Measurements from ENCODE around the gene NPHS1. TPM values are rescaled to one million over a fixed set of nuclear protein-coding genes. Genes with fewer than 3 reads are reported as not detected.
A peak's percentile ranks its signal among the peaks of the same experiment; 100 is the strongest.

NPHS1 gene
- total RNA-seq, 3 donors from 2014 or later (not counting 1 experiment from before 2014, with no cell fraction given) = 0.93 TPM; not detected in 2

DNA sequence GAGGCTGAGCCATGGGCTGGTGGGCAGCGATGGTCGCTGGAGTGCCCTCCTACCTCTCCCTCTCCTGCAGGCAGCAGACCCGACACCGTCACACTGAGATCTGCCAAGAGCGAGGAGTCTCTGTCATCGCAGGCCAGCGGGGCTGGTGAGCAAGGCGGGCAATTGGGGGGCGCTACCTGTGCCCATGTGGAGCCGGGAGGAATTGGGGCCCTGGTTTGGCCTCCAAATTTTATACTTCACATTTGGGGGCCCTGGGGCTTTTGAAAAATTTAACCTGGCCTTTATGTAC lies 67.0 kb downstream of the NPHS1 start:
- over 99% methylated on average over 10 of the region's 10 CpGs for WGBS (ENCODE audit: insufficient coverage)
- no peak overlapping the region for H3K27ac ChIP-seq (ENCODE audit: low read length)
- no peaks in the 10 kb centered on the region for H3K9me3 Mint-ChIP-seq
- no peak overlapping the region for H3K27ac Mint-ChIP-seq
- TF ChIP-seq, protein P1, sequence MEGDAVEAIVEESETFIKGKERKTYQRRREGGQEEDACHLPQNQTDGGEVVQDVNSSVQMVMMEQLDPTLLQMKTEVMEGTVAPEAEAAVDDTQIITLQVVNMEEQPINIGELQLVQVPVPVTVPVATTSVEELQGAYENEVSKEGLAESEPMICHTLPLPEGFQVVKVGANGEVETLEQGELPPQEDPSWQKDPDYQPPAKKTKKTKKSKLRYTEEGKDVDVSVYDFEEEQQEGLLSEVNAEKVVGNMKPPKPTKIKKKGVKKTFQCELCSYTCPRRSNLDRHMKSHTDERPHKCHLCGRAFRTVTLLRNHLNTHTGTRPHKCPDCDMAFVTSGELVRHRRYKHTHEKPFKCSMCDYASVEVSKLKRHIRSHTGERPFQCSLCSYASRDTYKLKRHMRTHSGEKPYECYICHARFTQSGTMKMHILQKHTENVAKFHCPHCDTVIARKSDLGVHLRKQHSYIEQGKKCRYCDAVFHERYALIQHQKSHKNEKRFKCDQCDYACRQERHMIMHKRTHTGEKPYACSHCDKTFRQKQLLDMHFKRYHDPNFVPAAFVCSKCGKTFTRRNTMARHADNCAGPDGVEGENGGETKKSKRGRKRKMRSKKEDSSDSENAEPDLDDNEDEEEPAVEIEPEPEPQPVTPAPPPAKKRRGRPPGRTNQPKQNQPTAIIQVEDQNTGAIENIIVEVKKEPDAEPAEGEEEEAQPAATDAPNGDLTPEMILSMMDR (IDR thresholded peaks at IDR 0.05) = no peak
- no peaks in the 10 kb centered on the region for H3K27me3 ChIP-seq (ENCODE audit: control insufficient read depth, insufficient read depth, low read length)
- peaks cover 5% of the 10 kb centered on the region for H3K36me3 ChIP-seq (ENCODE audit: control insufficient read depth, insufficient read depth, low read length)
- no peaks in the 10 kb centered on the region for H3K4me1 ChIP-seq (ENCODE audit: control insufficient read depth, insufficient read depth, low read length)
- intact Hi-C loops (cut with micrococcal nuclease) = no loop called here
- no peak overlapping the region for H3K4me3 Mint-ChIP-seq
- DNase-seq (no peak), ATAC-seq (no peak)
- H3K4me3 ChIP-seq (ENCODE audit: low read length) = no peak overlapping the region
- no peaks in the 10 kb centered on the region for H3K36me3 Mint-ChIP-seq
- no peaks in the 10 kb centered on the region for H3K27me3 Mint-ChIP-seq (ENCODE audit: low read depth in 2 of 2)
- no peaks in the 10 kb centered on the region for H3K9me3 ChIP-seq (ENCODE audit: control insufficient read depth, insufficient read depth, low read length)
- peaks cover 7 to 10% of the 10 kb centered on the region in 2 donors for H3K4me1 Mint-ChIP-seq

DNA sequence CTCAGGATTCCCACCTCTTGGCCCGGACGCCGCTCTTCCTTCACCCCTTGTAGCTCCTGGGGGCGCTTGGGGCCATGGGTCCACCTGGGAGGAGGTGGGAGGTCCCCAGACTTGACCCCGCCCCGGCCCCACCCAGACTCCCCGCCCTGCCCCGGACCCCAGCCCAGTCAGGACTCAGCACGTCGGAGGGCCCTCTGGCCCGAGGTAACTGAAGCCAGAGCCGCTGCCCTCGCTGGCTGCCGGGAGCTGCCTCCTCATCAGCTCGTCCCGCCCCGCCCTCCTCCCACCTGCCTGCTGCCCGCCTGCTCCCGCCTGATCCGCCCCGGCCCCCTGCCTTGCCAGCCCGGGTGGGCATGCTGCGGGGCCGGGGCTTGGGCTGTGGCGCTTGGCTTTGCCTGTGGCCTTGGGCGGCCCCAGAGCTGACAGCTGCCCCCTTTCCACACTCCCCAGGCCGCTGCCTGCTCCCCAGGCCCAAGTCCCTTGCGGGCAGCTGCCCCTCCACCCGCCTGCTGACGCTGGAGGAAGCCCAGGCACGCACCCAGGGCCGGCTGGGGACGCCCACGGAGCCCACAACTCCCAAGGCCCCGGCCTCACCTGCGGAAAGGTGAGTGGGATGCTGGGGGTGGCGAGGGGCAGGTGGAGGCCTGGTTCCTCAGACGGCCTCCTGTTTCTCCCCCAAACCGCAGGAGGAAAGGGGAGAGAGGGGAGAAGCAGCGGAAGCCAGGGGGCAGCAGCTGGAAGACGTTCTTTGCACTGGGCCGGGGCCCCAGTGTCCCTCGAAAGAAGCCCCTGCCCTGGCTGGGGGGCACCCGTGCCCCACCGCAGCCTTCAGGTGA lies 67.6 kb downstream of the NPHS1 start:
- H3K27ac Mint-ChIP-seq = no peak overlapping the region
- no peaks in the 10 kb centered on the region for H3K9me3 ChIP-seq (ENCODE audit: control insufficient read depth, insufficient read depth, low read length)
- DNase-seq (no peak), ATAC-seq (no peak)
- H3K27me3 Mint-ChIP-seq (ENCODE audit: low read depth in 2 of 2) = no peaks in the 10 kb centered on the region
- no peak overlapping the region for H3K27ac ChIP-seq (ENCODE audit: low read length)
- WGBS (ENCODE audit: insufficient coverage) = 92% methylated on average over 45 of the region's 45 CpGs
- peaks cover 5% of the 10 kb centered on the region for H3K36me3 ChIP-seq (ENCODE audit: control insufficient read depth, insufficient read depth, low read length)
- no peaks in the 10 kb centered on the region for H3K27me3 ChIP-seq (ENCODE audit: control insufficient read depth, insufficient read depth, low read length)
- TF ChIP-seq, protein P1 (IDR thresholded peaks at IDR 0.05) = no peak
- H3K36me3 Mint-ChIP-seq = no peaks in the 10 kb centered on the region
- H3K4me1 ChIP-seq (ENCODE audit: control insufficient read depth, insufficient read depth, low read length) = no peaks in the 10 kb centered on the region
- intact Hi-C loops (cut with micrococcal nuclease) = no loop called here
- no peak overlapping the region for H3K4me3 Mint-ChIP-seq
- H3K4me3 ChIP-seq (ENCODE audit: low read length) = no peak overlapping the region
- H3K4me1 Mint-ChIP-seq = peaks cover 7 to 10% of the 10 kb centered on the region in 2 donors
- no peaks in the 10 kb centered on the region for H3K9me3 Mint-ChIP-seq

DNA sequence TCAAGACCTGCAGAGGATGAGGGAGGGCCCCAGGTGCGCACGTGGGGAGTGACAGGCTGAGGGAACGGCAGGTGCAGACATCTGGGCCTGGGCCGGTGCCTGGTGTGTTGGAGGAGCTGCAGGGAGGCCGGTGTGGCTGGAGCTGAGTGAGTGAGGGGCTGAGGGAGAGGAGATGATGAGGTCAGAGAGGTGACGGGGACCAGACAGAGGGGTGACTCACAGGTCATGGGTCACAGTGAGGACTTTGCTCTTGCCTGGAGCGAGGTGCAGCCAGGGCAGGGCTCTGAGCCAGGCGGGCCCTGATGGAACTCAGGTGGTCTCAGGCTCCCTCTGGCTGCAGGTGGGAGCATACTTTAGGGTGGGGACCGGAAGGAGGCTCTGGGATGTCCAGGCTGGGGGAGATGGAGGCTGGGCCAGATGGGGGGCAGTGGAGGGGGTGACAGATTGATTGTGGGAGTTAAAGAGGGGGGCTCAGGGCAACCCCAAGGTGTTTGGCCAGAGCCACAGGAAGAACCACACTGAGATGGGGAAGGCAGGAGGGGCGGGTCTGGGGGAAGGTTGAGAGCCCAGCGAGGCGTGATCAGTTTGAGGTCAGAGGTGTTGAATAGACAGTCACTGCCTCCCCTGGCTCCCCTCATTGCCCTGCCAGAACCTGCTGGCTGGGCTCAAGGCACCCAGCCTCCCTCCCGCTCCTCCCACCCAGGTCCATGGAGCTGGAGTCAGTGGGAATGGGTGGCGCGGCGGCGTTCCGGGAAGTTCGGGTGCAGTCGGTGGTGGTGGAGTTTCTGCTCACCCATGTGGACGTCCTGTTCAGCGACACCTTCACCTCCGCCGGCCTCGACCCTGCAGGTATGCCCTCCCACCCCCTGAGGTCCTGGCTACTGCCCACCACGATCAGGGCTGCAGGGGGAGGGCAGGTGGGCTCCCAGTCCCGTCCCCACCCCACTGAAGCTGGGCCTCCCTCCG lies 68.6 kb downstream of the NPHS1 start:
- ATAC-seq (peak in 2 of 3 donors; percentile 29 to 61), DNase-seq (no peak)
- H3K27me3 ChIP-seq (ENCODE audit: control insufficient read depth, insufficient read depth, low read length) = no peaks in the 10 kb centered on the region
- no peaks in the 10 kb centered on the region for H3K9me3 ChIP-seq (ENCODE audit: control insufficient read depth, insufficient read depth, low read length)
- no peaks in the 10 kb centered on the region for H3K36me3 Mint-ChIP-seq
- H3K36me3 ChIP-seq (ENCODE audit: control insufficient read depth, insufficient read depth, low read length) = peaks cover 5% of the 10 kb centered on the region
- H3K4me1 Mint-ChIP-seq = peaks cover 7 to 10% of the 10 kb centered on the region in 2 donors
- 88% methylated on average over 28 of the region's 28 CpGs for WGBS (ENCODE audit: insufficient coverage)
- H3K4me3 ChIP-seq (ENCODE audit: low read length) = no peak overlapping the region
- peak overlapping the region in 1 of 2 donors; percentile 14 for H3K27ac Mint-ChIP-seq
- TF ChIP-seq, protein P1 (IDR thresholded peaks at IDR 0.05) = no peak
- no peaks in the 10 kb centered on the region for H3K27me3 Mint-ChIP-seq (ENCODE audit: low read depth in 2 of 2)
- no peaks in the 10 kb centered on the region for H3K9me3 Mint-ChIP-seq
- H3K27ac ChIP-seq (ENCODE audit: low read length) = no peak overlapping the region
- no peak overlapping the region for H3K4me3 Mint-ChIP-seq
- H3K4me1 ChIP-seq (ENCODE audit: control insufficient read depth, insufficient read depth, low read length) = no peaks in the 10 kb centered on the region
- intact Hi-C loops (cut with micrococcal nuclease) = no loop called here
